ENCODE measurements around the gene HDHD2.

HDHD2 gene

GRCh38 chr18:47095810-47096209 is 54.5 kb downstream of the HDHD2 start:
- ChIA-PET CTCF (no interaction called here), POLR2A (no interaction called here)
- DNase-seq (ENCODE audit: extremely low spot score), result no peak
- TF ChIP-seq FOXK2 (IDR thresholded peaks at IDR 0.05), result no peak
- no peak for TF ChIP-seq FOXM1 (IDR thresholded peaks at IDR 0.05; ENCODE audit: borderline replicate concordance)
- TF ChIP-seq TARDBP (IDR thresholded peaks at IDR 0.05), result no peak
- TF ChIP-seq ELF4 (IDR thresholded peaks at IDR 0.05), result no peak
- TF ChIP-seq, protein P1, sequence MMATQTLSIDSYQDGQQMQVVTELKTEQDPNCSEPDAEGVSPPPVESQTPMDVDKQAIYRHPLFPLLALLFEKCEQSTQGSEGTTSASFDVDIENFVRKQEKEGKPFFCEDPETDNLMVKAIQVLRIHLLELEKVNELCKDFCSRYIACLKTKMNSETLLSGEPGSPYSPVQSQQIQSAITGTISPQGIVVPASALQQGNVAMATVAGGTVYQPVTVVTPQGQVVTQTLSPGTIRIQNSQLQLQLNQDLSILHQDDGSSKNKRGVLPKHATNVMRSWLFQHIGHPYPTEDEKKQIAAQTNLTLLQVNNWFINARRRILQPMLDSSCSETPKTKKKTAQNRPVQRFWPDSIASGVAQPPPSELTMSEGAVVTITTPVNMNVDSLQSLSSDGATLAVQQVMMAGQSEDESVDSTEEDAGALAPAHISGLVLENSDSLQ (IDR thresholded peaks at IDR 0.05), result no peak
- TF ChIP-seq SUZ12 (IDR thresholded peaks at IDR 0.05), result no peak
- no peak for TF ChIP-seq FOXA1 (IDR thresholded peaks at IDR 0.05)
- no peak for TF ChIP-seq CTBP1 (IDR thresholded peaks at IDR 0.05; ENCODE audit: borderline replicate concordance)
- no peak for TF ChIP-seq LEF1 (IDR thresholded peaks at IDR 0.05; ENCODE audit: borderline replicate concordance)
- no peak for TF ChIP-seq ZNF384 (IDR thresholded peaks at IDR 0.05)
- no peak for TF ChIP-seq SP1 (IDR thresholded peaks at IDR 0.05)
- TF ChIP-seq L3MBTL2 (conservative IDR thresholded peaks at IDR 0.05), result no peak
- no peak for TF ChIP-seq HDGF (IDR thresholded peaks at IDR 0.05; ENCODE audit: borderline replicate concordance)
- TF ChIP-seq BHLHE40 (IDR thresholded peaks at IDR 0.05; ENCODE audit: borderline replicate concordance), result no peak
- no peak for TF ChIP-seq NFRKB (IDR thresholded peaks at IDR 0.05)

- TF ChIP-seq ELF4 (IDR thresholded peaks at IDR 0.05) (no peak), SUZ12 (IDR thresholded peaks at IDR 0.05) (no peak), BHLHE40 (IDR thresholded peaks at IDR 0.05; ENCODE audit: borderline replicate concordance) (no peak), SP1 (IDR thresholded peaks at IDR 0.05) (no peak)
- TF ChIP-seq, protein P1 (IDR thresholded peaks at IDR 0.05), result no peak
- POLR2A ChIA-PET, result no interaction called here
- CTCF ChIA-PET, result no interaction called here
- DNase-seq (ENCODE audit: extremely low spot score), result no peak
Observed at GRCh38 chr18:47087676-47088075, 62.6 kb downstream of the HDHD2 start.

GRCh38 chr18:47081578-47081977 is 68.7 kb downstream of the HDHD2 start:
- CTCF ChIA-PET, result no interaction called here
- no peak for TF ChIP-seq HDGF (IDR thresholded peaks at IDR 0.05; ENCODE audit: borderline replicate concordance)
- TF ChIP-seq ELF4 (IDR thresholded peaks at IDR 0.05), result no peak
- TF ChIP-seq FOXM1 (IDR thresholded peaks at IDR 0.05; ENCODE audit: borderline replicate concordance), result no peak
- TF ChIP-seq FOXK2 (IDR thresholded peaks at IDR 0.05), result no peak
- POLR2A ChIA-PET, result no interaction called here
- no peak for DNase-seq (ENCODE audit: extremely low spot score)

- TF ChIP-seq FOXK2 (IDR thresholded peaks at IDR 0.05), result no peak
- TF ChIP-seq BHLHE40 (IDR thresholded peaks at IDR 0.05; ENCODE audit: borderline replicate concordance), result no peak
- no peak for TF ChIP-seq CTBP1 (IDR thresholded peaks at IDR 0.05; ENCODE audit: borderline replicate concordance)
- no peak for TF ChIP-seq L3MBTL2 (conservative IDR thresholded peaks at IDR 0.05)
- TF ChIP-seq FOXM1 (IDR thresholded peaks at IDR 0.05; ENCODE audit: borderline replicate concordance), result no peak
- DNase-seq (ENCODE audit: extremely low spot score), result no peak
- ChIA-PET POLR2A (no interaction called here), CTCF (no interaction called here)
Observed at GRCh38 chr18:47080872-47081271, 69.4 kb downstream of the HDHD2 start.

GRCh38 chr18:47077111-47077510 is 73.2 kb downstream of the HDHD2 start:
- DNase-seq (ENCODE audit: extremely low spot score), result no peak
- TF ChIP-seq SUZ12 (IDR thresholded peaks at IDR 0.05) (no peak), LEF1 (IDR thresholded peaks at IDR 0.05; ENCODE audit: borderline replicate concordance) (no peak), CTBP1 (IDR thresholded peaks at IDR 0.05; ENCODE audit: borderline replicate concordance) (no peak), FOXM1 (IDR thresholded peaks at IDR 0.05; ENCODE audit: borderline replicate concordance) (no peak), TARDBP (IDR thresholded peaks at IDR 0.05) (no peak), FOXA1 (IDR thresholded peaks at IDR 0.05) (no peak), L3MBTL2 (conservative IDR thresholded peaks at IDR 0.05) (no peak), FOXK2 (IDR thresholded peaks at IDR 0.05) (no peak), ARNT (IDR thresholded peaks at IDR 0.05) (no peak), BHLHE40 (IDR thresholded peaks at IDR 0.05; ENCODE audit: borderline replicate concordance) (no peak), ZNF384 (IDR thresholded peaks at IDR 0.05) (no peak), NFRKB (IDR thresholded peaks at IDR 0.05) (no peak), HDGF (IDR thresholded peaks at IDR 0.05; ENCODE audit: borderline replicate concordance) (no peak), SP1 (IDR thresholded peaks at IDR 0.05) (no peak), ELF4 (IDR thresholded peaks at IDR 0.05) (no peak)
- TF ChIP-seq, protein P1 (IDR thresholded peaks at IDR 0.05), result no peak
- ChIA-PET POLR2A (no interaction called here), CTCF (interaction anchor here (0.8 kb wide), 1 partner anchor 678 kb away, joined by 3 read pairs; no protein-coding TSS in a partner anchor)

GRCh38 chr18:47075098-47075883 is 75.0 kb downstream of the HDHD2 start:
- TF ChIP-seq LEF1 (IDR thresholded peaks at IDR 0.05; ENCODE audit: borderline replicate concordance) (no peak), NFRKB (IDR thresholded peaks at IDR 0.05) (no peak), CTBP1 (IDR thresholded peaks at IDR 0.05; ENCODE audit: borderline replicate concordance) (no peak), SUZ12 (IDR thresholded peaks at IDR 0.05) (no peak), TARDBP (IDR thresholded peaks at IDR 0.05) (no peak), BHLHE40 (IDR thresholded peaks at IDR 0.05; ENCODE audit: borderline replicate concordance) (no peak), FOXM1 (IDR thresholded peaks at IDR 0.05; ENCODE audit: borderline replicate concordance) (no peak), ELF4 (IDR thresholded peaks at IDR 0.05) (no peak), FOXK2 (IDR thresholded peaks at IDR 0.05) (no peak), L3MBTL2 (conservative IDR thresholded peaks at IDR 0.05) (no peak), SP1 (IDR thresholded peaks at IDR 0.05) (no peak), ARNT (IDR thresholded peaks at IDR 0.05) (no peak), FOXA1 (IDR thresholded peaks at IDR 0.05) (no peak), ZNF384 (IDR thresholded peaks at IDR 0.05) (no peak), HDGF (IDR thresholded peaks at IDR 0.05; ENCODE audit: borderline replicate concordance) (no peak)
- TF ChIP-seq, protein P1 (IDR thresholded peaks at IDR 0.05), result no peak
- DNase-seq (ENCODE audit: extremely low spot score), result no peak
- POLR2A ChIA-PET, result interaction anchor here (0.7 to 1.1 kb wide), 2 partner anchors 74 to 75 kb away, joined by 3 to 4 read pairs; partner anchors contain the start of gene HDHD2
- CTCF ChIA-PET, result interaction anchor here (1.0 kb wide), 1 partner anchor 74 kb away, joined by 3 read pairs; no protein-coding TSS in a partner anchor

Data from HEK293T (cell line).